H1 (cell line): ENCODE results near the gene STXBP6. TPM values are rescaled to one million over a fixed set of nuclear protein-coding genes. Genes with fewer than 3 reads are reported as not detected.

Experiments
- CTCF ChIA-PET: fragments of 300-600 bp; sonication (Branson Sonifier 250); formaldehyde crosslinking; loops from one replicate; lab custom pipeline; 2021; ENCODE audit not compliant: partially characterized antibody; lab: Charles Lee
- POLR2A ChIA-PET: fragments of 300-600 bp; sonication (Branson Sonifier 250); formaldehyde crosslinking; loops from one replicate; lab custom pipeline; 2021; ENCODE audit warnings: inconsistent platforms; ENCODE audit not compliant: partially characterized antibody; lab: Charles Lee
- DNase-seq, 2 experiments: peaks; one replicate each; pipeline versions ENCODE4 v3.0.0 to v3.0.0-alpha.2; 2010 to 2022; ENCODE audit warnings: low spot score in 2 of 2, low read depth in 1 of 2, mixed read lengths in 1 of 2
- FAIRE-seq: peaks from 2 replicates; lab custom pipeline; 2011; peaks lifted over from hg19 to GRCh38; lab: Jason Lieb, UNC
- H2AFZ ChIP-seq: 2 replicates; pipeline ENCODE4 v1.8.1; 2012; ENCODE audit warnings: low read length, inconsistent platforms
- H2AK5ac ChIP-seq: 2 replicates; pipeline ENCODE4 v1.6.1; 2013; ENCODE audit warnings: low read depth, low read length
- H2BK120ac ChIP-seq: replicated peaks from 2 replicates; pipeline ENCODE3; 2013; ENCODE audit warnings: low read depth, low read length, inconsistent platforms
- H2BK12ac ChIP-seq: 2 replicates; pipeline ENCODE4 v1.6.1; 2013; ENCODE audit warnings: low read depth, low read length
- H2BK15ac ChIP-seq: 2 replicates; pipeline ENCODE4 v1.6.1; 2013; ENCODE audit warnings: low read length
- H2BK20ac ChIP-seq: 2 replicates; pipeline ENCODE4 v1.6.1; 2013; ENCODE audit warnings: low read length
- H2BK5ac ChIP-seq: 2 replicates; pipeline ENCODE4 v1.6.1; 2013; ENCODE audit warnings: low read depth, low read length
- H3K14ac ChIP-seq: 2 replicates; pipeline ENCODE4 v1.6.1; 2013; ENCODE audit warnings: inconsistent platforms; ENCODE audit not compliant: insufficient read length
- H3K18ac ChIP-seq: 2 replicates; pipeline ENCODE4 v1.6.1; 2013; ENCODE audit warnings: low read length; ENCODE audit errors: extremely low read depth
- H3K23ac ChIP-seq: 2 replicates; pipeline ENCODE4 v1.6.1; 2013; ENCODE audit warnings: inconsistent platforms; ENCODE audit not compliant: insufficient read length
- H3K23me2 ChIP-seq: 2 replicates; pipeline ENCODE4 v1.6.1; 2013; ENCODE audit warnings: low read depth, low read length
- H3K27ac ChIP-seq: 2 replicates; pipeline ENCODE4 v1.6.1; 2011; ENCODE audit warnings: low read depth, low read length, inconsistent platforms
- H3K27me3 ChIP-seq, 4 experiments: replicated peaks in 1 of 4; 1 replicate in 1 of 4; 2 replicates in 3 of 4; pipeline versions ENCODE4 v1.6.1 to v1.8.1; 2011 to 2013; ENCODE audit warnings: low read length in 3 of 4, mild to moderate bottlenecking in 3 of 4, inconsistent platforms in 2 of 4, mixed read lengths in 2 of 4, moderate library complexity in 1 of 4; ENCODE audit not compliant: control insufficient read depth in 3 of 4, insufficient read depth in 3 of 4; ENCODE audit errors: extremely low read depth in 1 of 4
- H3K36me3 ChIP-seq, 4 experiments: 2 replicates each; pipeline versions ENCODE4 v1.6.1 to v1.8.1; 2011 to 2013; ENCODE audit warnings: mild to moderate bottlenecking in 4 of 4, low read length in 3 of 4, moderate library complexity in 2 of 4, control low read depth in 1 of 4, inconsistent platforms in 1 of 4; ENCODE audit not compliant: insufficient read depth in 4 of 4, control insufficient read depth in 2 of 4
- H3K4ac ChIP-seq: replicated peaks from 2 replicates; pipeline ENCODE3; 2013; ENCODE audit warnings: low read length, low read depth, mixed read lengths, inconsistent platforms; ENCODE audit not compliant: insufficient read length
- H3K4me1 ChIP-seq, 4 experiments: replicated peaks in 1 of 4; 1 replicate in 1 of 4; 2 replicates in 3 of 4; pipeline versions ENCODE4 v1.6.1 to v1.8.1; 2011 to 2013; ENCODE audit warnings: low read length in 3 of 4, inconsistent platforms in 2 of 4, mixed read lengths in 1 of 4; ENCODE audit not compliant: insufficient read depth in 4 of 4, control insufficient read depth in 3 of 4
- H3K4me2 ChIP-seq, 2 experiments: 2 replicates each; pipeline versions ENCODE4 v1.6.1 to v1.8.1; 2011 to 2013; ENCODE audit warnings: low read depth in 2 of 2, low read length in 2 of 2, control low read depth in 1 of 2, inconsistent platforms in 1 of 2, mild to moderate bottlenecking in 1 of 2; ENCODE audit not compliant: insufficient read depth in 1 of 2
- H3K4me3 ChIP-seq, 4 experiments: fragments of 200-600, 300-600 bp in 1 of 4; sonication (generic), shearing (Covaris generic), sonication (Bioruptor Twin) in 1 of 4; 2 replicates each; pipeline versions ENCODE4 v1.5.1 to v1.8.1; 2011 to 2016; ENCODE audit warnings: low read length in 4 of 4, low read depth in 3 of 4, control low read depth in 2 of 4, inconsistent platforms in 2 of 4, mild to moderate bottlenecking in 2 of 4, mixed read lengths in 1 of 4, moderate library complexity in 1 of 4; ENCODE audit not compliant: insufficient read depth in 2 of 4; ENCODE audit errors: extremely low read depth in 1 of 4
- H3K56ac ChIP-seq: replicated peaks from 2 replicates; pipeline ENCODE3; 2013; ENCODE audit warnings: low read depth, mild to moderate bottlenecking, mixed read lengths, low read length, inconsistent platforms; ENCODE audit not compliant: insufficient read length
- H3K79me1 ChIP-seq: 2 replicates; pipeline ENCODE4 v1.6.1; 2013; ENCODE audit warnings: low read depth, low read length, control low read depth
- H3K79me2 ChIP-seq, 2 experiments: 2 replicates each; pipeline versions ENCODE4 v1.6.1 to v1.8.1; 2012 to 2013; ENCODE audit warnings: low read length in 2 of 2, mild to moderate bottlenecking in 2 of 2, inconsistent platforms in 1 of 2; ENCODE audit not compliant: insufficient read depth in 2 of 2, control insufficient read depth in 1 of 2
- H3K9ac ChIP-seq, 4 experiments: replicated peaks in 1 of 4; 1 replicate in 1 of 4; 2 replicates in 3 of 4; pipeline versions ENCODE4 v1.6.1 to v1.8.1; 2011 to 2013; ENCODE audit warnings: low read depth in 3 of 4, low read length in 3 of 4, control low read depth in 2 of 4, mild to moderate bottlenecking in 2 of 4, moderate library complexity in 2 of 4, inconsistent platforms in 1 of 4; ENCODE audit errors: extremely low read depth in 1 of 4
- H3K9me3 ChIP-seq, 2 experiments: 2 replicates each; pipeline versions ENCODE4 v1.6.1 to v1.8.1; 2012 to 2013; ENCODE audit warnings: mild to moderate bottlenecking in 2 of 2, moderate library complexity in 2 of 2, control low read depth in 1 of 2, inconsistent platforms in 1 of 2, low read depth in 1 of 2, low read length in 1 of 2, mixed read lengths in 1 of 2; ENCODE audit not compliant: insufficient read depth in 2 of 2
- H4K20me1 ChIP-seq, 2 experiments: replicated peaks in 1 of 2; 2 replicates each; pipeline versions ENCODE3 to v1.8.1; 2011 to 2013; ENCODE audit warnings: inconsistent platforms in 2 of 2, low read length in 2 of 2, mild to moderate bottlenecking in 1 of 2; ENCODE audit not compliant: insufficient read depth in 2 of 2, control insufficient read depth in 1 of 2
- H4K5ac ChIP-seq: 2 replicates; pipeline ENCODE4 v1.6.1; 2013; ENCODE audit warnings: low read length, low read depth, mixed read lengths, inconsistent platforms; ENCODE audit not compliant: insufficient read length
- H4K8ac ChIP-seq: 2 replicates; pipeline ENCODE4 v1.8.0; 2013; ENCODE audit warnings: mild to moderate bottlenecking, moderate library complexity, low read length, inconsistent platforms; ENCODE audit not compliant: insufficient read depth; ENCODE audit errors: extremely low read depth
- H4K91ac ChIP-seq: replicated peaks from 2 replicates; pipeline ENCODE3; 2013; ENCODE audit warnings: low read length, mixed read lengths, inconsistent platforms; ENCODE audit not compliant: insufficient read length
- EP300 ChIP-seq, 2 experiments: IDR thresholded peaks; 1 replicate in 1 of 2; 2 replicates in 1 of 2; pipeline ENCODE4 v1.6.1; 2011 to 2012; ENCODE audit warnings: low read depth in 2 of 2, low read length in 2 of 2, mild to moderate bottlenecking in 2 of 2, borderline replicate concordance in 1 of 2, inconsistent platforms in 1 of 2, moderate library complexity in 1 of 2
- WGBS, 2 experiments: shearing (Covaris generic) in 1 of 2; methylation state at CpG; one replicate each; pipeline versions ENCODE4 v1.1.6 to v1.1.7; 2013 to 2015; ENCODE audit warnings: low lambda C conversion rate in 2 of 2, mixed read lengths in 2 of 2, inconsistent platforms in 1 of 2, low coverage in 1 of 2, missing lambda C conversion rate in 1 of 2; ENCODE audit not compliant: insufficient replicate concordance in 2 of 2, insufficient coverage in 1 of 2, insufficient read length in 1 of 2; ENCODE audit errors: extremely low coverage in 1 of 2, missing lambda C conversion rate in 1 of 2; 5-methylcytosine and 5-hydroxymethylcytosine counted together
- polyA plus RNA-seq, 7 experiments: library from polyadenylated mRNA; depleted of rRNA in 3 of 7; stranded (reverse) in 5 of 7; unstranded in 2 of 7; fragments of >200 nt in 5 of 7; fragments of 200-250 nt in 2 of 7; gene quantifications; 1 replicate in 5 of 7; 2 replicates in 1 of 7; 4 replicates in 1 of 7; pipeline versions ENCODE4 v1.2.1 to v1.2.3, GENCODE V29; 2011 to 2013; ENCODE audit warnings: missing spikeins in 2 of 7, mixed read lengths in 2 of 7
- total RNA-seq: library from RNA; stranded (reverse); fragmentation: NEBNext Ultra II Directional; extraction: Animal tissue kit (Norgen Biotek cat#: 25700); gene quantifications from 2 replicates; pipeline ENCODE4 v1.2.1, GENCODE V29; 2021

The STXBP6 gene
- total and polyA plus RNA-seq, 2 of the 8 experiments (the other 6 are each of a cell fraction or from before 2014, with no cell fraction given) = 9.4 to 18.1 TPM

DNA sequence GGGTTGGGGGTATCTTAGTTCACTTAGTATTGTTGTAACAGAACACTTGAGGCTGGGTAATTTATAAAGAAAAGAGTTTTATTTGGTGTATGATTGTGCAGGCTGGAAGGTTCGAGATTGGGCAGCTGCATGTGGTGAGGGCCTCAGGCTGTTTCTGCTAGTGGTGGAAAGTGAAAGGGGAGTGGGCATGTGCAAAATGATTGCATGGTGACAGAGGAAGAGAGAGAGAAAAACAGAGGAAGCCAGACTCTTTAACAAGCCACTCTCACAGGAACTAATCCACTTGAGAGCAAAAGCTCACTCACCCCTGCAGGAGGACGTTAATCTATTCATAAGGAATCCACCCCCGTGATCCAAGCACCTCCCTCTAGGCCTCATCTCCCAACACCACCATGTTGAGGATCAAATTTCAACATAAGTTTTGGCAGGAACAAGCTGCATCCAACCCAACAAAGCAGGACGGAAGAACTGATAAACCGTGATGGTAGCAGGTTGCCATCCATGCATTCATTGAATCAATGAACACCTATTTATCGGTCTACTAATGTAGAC, 251.0 kb downstream of the STXBP6 start:
- H3K9me3 ChIP-seq = no peaks in the 10 kb centered on the region
- no peaks in the 10 kb centered on the region for H3K27me3 ChIP-seq
- POLR2A ChIA-PET = no interaction called here
- H2BK15ac ChIP-seq = no peak overlapping the region
- CTCF ChIA-PET = interaction anchor here (0.9 to 1.3 kb wide), 2 partner anchors 243 kb away, joined by 3 read pairs; no protein-coding TSS in a partner anchor
- no peak overlapping the region for H2AK5ac ChIP-seq
- H3K36me3 ChIP-seq = no peaks in the 10 kb centered on the region
- no peak overlapping the region for H2BK12ac ChIP-seq
- no peak overlapping the region for H3K14ac ChIP-seq
- H2BK20ac ChIP-seq = no peak overlapping the region
- no peaks in the 10 kb centered on the region; a peak in 1 of 7 replicates for H3K4me1 ChIP-seq
- no peak overlapping the region for H4K91ac ChIP-seq
- DNase-seq = no peak
- no peak overlapping the region for H3K4me3 ChIP-seq
- H3K23me2 ChIP-seq = no peaks in the 10 kb centered on the region
- H3K9ac ChIP-seq = no peak overlapping the region
- H3K18ac ChIP-seq = 0 out of 2 replicates have a peak overlapping the region, but pooled peaks have one; percentile 13
- H3K27ac ChIP-seq = no peak overlapping the region
- H3K56ac ChIP-seq = no peak overlapping the region
- H2AFZ ChIP-seq = peak overlapping the region; percentile 78; the same call in 1 of the 2 replicates
- no peak overlapping the region for H4K5ac ChIP-seq
- H3K79me1 ChIP-seq = no peaks in the 10 kb centered on the region
- H2BK120ac ChIP-seq = no peak overlapping the region
- no peak overlapping the region for H3K4ac ChIP-seq
- no peak overlapping the region for H3K23ac ChIP-seq
- no peaks in the 10 kb centered on the region for H4K20me1 ChIP-seq
- WGBS, 2 experiments = 85% methylated on average over 6 of the region's 6 CpGs; no CpG with 5 or more reads in 1 of the 2 experiments
- no peak overlapping the region for H3K4me2 ChIP-seq
- no peak for FAIRE-seq
- H4K8ac ChIP-seq = no peak overlapping the region
- H3K79me2 ChIP-seq = no peaks in the 10 kb centered on the region
- H2BK5ac ChIP-seq = no peak overlapping the region
- no peak for TF ChIP-seq EP300 (IDR thresholded peaks at IDR 0.05; ENCODE audit: borderline replicate concordance in 1 of 2, low read depth in 2 of 2, low read length in 2 of 2)
